Neural crest cell (in vitro differentiated cells): ENCODE results near the gene LRCH2. TPM values are rescaled to one million over a fixed set of nuclear protein-coding genes. Genes with fewer than 3 reads are reported as not detected.

Experiments
- DNase-seq: peaks from one replicate; pipeline ENCODE4 v3.0.0; 2021; ENCODE audit warnings: low read depth, mixed read lengths, low spot score
- H3K27ac Mint-ChIP-seq: one replicate; pipeline ENCODE4 v1.8.0; 2021; ENCODE audit warnings: mild to moderate bottlenecking, mixed read lengths; ENCODE audit not compliant: unreplicated experiment
- H3K27me3 Mint-ChIP-seq: 2 replicates; pipeline ENCODE4 v1.8.0; 2021; ENCODE audit warnings: low read depth, mild to moderate bottlenecking, mixed read lengths
- H3K36me3 Mint-ChIP-seq: 2 replicates; pipeline ENCODE4 v1.8.0; 2021; ENCODE audit warnings: low read depth, mild to moderate bottlenecking, mixed read lengths
- H3K4me1 Mint-ChIP-seq: 2 replicates; pipeline ENCODE4 v1.8.0; 2021; ENCODE audit warnings: mixed read lengths
- H3K4me3 Mint-ChIP-seq: one replicate; pipeline ENCODE4 v1.8.0; 2021; ENCODE audit warnings: mild to moderate bottlenecking, mixed read lengths
- H3K9me3 Mint-ChIP-seq: 2 replicates; pipeline ENCODE4 v1.8.0; 2021; ENCODE audit warnings: mixed read lengths
- CTCF ChIP-seq: fragments of 200-600 bp; sonication (generic); conservative IDR thresholded peaks from 2 replicates; pipeline ENCODE4 v1.5.0; 2021; ENCODE audit warnings: antibody characterized with exemption, mild to moderate bottlenecking
- total RNA-seq: library from RNA; stranded (reverse); gene quantifications from 2 replicates; pipeline ENCODE4 v1.2.1, GENCODE V29; 2021

Gene LRCH2
- total RNA-seq, 1 donor from 2014 or later: 16.3 TPM

DNA sequence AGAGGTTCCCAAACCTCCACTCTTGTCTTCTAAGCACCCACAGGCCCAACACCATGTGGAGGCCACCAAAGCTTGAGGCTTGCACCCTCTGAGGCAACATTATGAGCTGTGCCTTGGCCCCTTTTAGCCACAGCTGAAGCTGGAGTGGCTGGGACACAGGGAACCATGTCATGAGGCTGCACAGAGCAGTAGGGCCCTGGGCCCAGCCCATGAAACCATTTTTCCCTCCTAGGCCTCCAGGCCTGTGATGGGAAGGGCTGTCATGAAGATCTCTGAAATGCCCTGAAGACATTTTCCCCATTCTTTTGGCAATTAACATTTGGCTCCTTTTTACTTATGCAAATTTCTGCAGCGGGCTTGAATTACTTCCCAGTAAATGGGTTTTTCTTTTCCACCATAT lies 29.9 kb downstream of the LRCH2 start:
- no peak overlapping the region for H3K4me3 Mint-ChIP-seq
- H3K27ac Mint-ChIP-seq: no peak overlapping the region
- no peak for DNase-seq
- no peaks in the 10 kb centered on the region for H3K27me3 Mint-ChIP-seq
- TF ChIP-seq CTCF: no peak
- H3K9me3 Mint-ChIP-seq: peaks cover 39% of the 10 kb centered on the region
- H3K36me3 Mint-ChIP-seq: peaks cover 57% of the 10 kb centered on the region
- no peaks in the 10 kb centered on the region for H3K4me1 Mint-ChIP-seq

DNA sequence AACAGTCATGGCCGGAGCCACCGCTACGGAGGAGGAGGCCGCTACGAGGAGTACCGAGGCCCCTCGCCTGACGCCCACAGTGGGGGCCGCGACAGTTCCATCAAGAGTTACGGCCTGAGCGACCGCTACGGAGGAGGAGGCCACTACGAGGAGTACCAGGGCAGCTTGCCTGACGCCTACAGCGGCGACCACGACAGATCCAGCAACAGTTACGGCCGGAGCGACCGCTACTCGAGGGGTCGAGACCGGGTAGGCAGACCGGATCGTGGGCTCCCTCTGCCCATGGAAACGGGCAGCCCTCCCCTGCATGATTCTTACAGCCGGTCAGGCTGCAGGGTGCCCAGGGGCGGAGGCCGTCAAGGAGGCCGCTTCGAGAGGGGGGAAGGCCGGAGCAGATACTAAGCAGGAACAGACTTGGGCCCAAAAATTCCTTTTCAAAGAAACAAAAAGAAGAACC lies 41.6 kb downstream of the LRCH2 start:
- no peak for TF ChIP-seq CTCF
- Mint-ChIP-seq H3K4me1 (no peaks in the 10 kb centered on the region), H3K27me3 (no peaks in the 10 kb centered on the region), H3K36me3 (peaks cover 26% of the 10 kb centered on the region), H3K27ac (no peak overlapping the region), H3K9me3 (peaks cover 10% of the 10 kb centered on the region), H3K4me3 (no peak overlapping the region)
- DNase-seq: no peak

- Mint-ChIP-seq H3K27me3 (no peaks in the 10 kb centered on the region), H3K27ac (no peak overlapping the region), H3K36me3 (peaks cover 21% of the 10 kb centered on the region), H3K9me3 (peaks cover 5% of the 10 kb centered on the region), H3K4me1 (no peaks in the 10 kb centered on the region), H3K4me3 (no peak overlapping the region)
- TF ChIP-seq CTCF: no peak
- DNase-seq: no peak
Measured at GRCh38 chrX:115191490-115192243, 42.2 kb downstream of the LRCH2 start.

DNA sequence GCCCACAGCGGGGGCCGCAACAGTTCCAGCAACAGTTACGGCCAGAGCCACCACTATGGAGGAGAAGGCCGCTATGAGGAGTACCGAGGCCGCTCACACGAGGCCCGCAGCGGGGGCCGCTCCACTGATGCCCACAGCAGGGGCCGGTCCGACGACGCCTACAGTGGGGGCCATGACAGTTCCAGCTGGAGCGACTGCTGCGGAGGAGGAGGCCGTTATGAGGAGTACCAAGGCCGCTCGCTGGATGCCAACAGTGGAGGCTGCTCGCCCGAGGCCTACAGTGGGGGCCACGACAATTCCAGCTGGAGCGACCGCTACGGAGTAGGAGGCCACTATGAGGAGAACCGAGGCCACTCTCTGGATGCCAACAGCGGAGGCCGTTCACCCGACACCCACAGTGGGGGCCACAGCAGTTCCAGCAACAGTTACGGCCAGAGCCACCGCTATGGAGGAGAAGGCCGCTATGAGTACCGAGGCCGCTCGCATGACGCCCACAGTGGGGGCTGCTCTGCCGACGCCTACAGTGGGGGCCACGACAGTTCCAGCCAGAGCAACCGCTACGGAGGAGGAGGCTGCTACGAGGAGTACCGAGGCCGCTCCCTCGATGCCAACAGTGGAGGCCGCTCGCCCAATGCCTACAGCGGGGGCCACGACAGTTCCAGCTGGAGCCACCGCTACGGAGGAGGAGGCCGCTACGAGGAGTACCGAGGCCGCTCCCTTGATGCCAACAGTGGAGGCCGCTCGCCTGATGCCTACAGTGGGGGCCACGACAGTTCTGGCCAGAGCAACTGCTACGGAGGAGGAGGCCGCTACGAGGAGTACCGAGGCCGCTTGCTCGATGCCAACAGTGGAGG lies 43.0 kb downstream of the LRCH2 start:
- Mint-ChIP-seq H3K9me3 (peaks cover 3% of the 10 kb centered on the region), H3K27me3 (no peaks in the 10 kb centered on the region), H3K27ac (no peak overlapping the region), H3K4me3 (no peak overlapping the region), H3K4me1 (no peaks in the 10 kb centered on the region), H3K36me3 (peaks cover 23% of the 10 kb centered on the region)
- DNase-seq: no peak
- TF ChIP-seq CTCF: no peak

DNA sequence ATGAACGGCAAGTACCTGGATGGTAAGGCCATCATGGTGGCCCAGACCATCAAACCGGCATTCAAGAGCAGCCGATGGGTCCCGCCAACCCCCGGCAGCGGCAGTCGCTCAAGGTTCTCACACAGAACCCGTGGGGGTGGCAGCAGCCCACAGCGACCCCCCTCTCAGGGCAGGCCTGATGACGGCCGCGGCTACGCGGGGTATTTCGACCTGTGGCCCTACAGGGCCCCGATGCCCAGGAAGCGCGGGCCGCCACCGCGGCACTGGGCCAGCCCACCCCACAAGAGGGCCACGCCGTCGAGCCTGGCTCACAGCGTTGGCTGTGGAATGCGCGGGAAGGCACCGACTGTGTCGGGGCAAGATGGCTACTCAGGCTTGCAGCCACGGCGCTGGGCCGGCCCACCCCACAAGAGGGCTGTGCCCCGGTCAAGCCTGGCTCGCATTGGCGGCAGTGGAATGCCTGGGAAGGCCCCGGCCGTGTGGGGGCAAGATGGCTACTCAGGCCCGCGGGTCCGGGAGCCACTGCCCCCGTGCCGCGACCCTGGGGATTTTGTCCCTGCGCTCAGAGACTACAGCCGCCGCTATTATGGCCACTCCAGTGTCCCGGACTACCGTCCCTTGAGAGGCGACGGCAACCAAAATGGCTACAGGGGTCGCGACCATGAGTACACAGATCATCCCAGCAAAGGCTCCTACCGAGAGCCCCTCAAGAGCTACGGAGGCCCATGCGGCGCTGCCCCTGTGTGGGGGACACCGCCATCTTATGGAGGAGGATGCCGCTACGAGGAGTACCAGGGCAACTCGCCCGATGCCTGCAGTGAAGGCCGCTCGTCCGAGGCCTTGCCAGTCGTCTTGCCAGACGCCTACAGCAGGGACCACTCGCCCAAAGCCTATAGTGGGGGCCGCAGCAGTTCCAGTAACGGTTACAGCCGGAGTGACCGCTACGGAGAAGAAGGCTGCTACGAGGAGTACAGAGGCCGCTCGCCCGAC lies 44.0 kb downstream of the LRCH2 start:
- H3K4me3 Mint-ChIP-seq: no peak overlapping the region

More for the DNA sequence above, 44.0 kb downstream of the LRCH2 start:
- no peak for TF ChIP-seq CTCF
- no peaks in the 10 kb centered on the region for H3K4me1 Mint-ChIP-seq
- DNase-seq: no peak
- no peak overlapping the region for H3K27ac Mint-ChIP-seq
- H3K9me3 Mint-ChIP-seq: peaks cover 3% of the 10 kb centered on the region
- H3K36me3 Mint-ChIP-seq: peaks cover 23% of the 10 kb centered on the region
- no peaks in the 10 kb centered on the region for H3K27me3 Mint-ChIP-seq
